ENCODE measurements around the gene MAIP1. TPM values are rescaled to one million over a fixed set of nuclear protein-coding genes. Genes with fewer than 3 reads are reported as not detected.

The MAIP1 gene
- total RNA-seq, 1 donor, result 26.8 TPM

DNA sequence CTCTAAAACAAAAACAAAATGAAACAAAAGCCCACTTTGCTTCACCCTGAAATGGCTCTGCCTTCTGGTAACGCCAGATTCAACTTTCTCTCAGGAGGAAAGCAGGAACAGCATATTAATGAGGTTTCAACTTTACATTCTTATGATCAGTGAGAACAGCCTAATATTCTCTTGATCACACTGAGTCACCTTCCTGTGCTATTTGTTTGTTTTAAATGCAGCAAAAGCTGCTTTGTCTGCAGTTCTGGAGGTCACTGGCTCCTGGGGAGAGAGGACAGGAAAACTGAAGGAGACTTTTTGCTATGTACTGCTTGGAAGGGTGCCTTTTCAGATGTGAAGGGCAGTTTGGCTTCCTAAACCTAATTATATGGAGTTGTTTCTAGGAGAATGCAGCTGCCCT is 48.1 kb downstream of the MAIP1 start:
- H4K20me1 ChIP-seq (ENCODE audit: insufficient read depth, low read length), result no peaks in the 10 kb centered on the region
- no peaks in the 10 kb centered on the region for H3K79me2 ChIP-seq (ENCODE audit: insufficient read depth, low read length)
- no peak overlapping the region for H2AFZ ChIP-seq (ENCODE audit: low read length)
- H3K4me2 ChIP-seq (ENCODE audit: insufficient read depth, low read length), result no peak overlapping the region
- H3K27ac ChIP-seq (ENCODE audit: low read depth, low read length), result no peak overlapping the region
- no peaks in the 10 kb centered on the region for H3K27me3 ChIP-seq (ENCODE audit: insufficient read depth, low read length)
- DNase-seq (ENCODE audit: insufficient read length, low spot score, missing footprints), result peak; percentile 61
- no peak overlapping the region for H3K4me3 ChIP-seq (ENCODE audit: insufficient read depth, low read length)
- H3K36me3 ChIP-seq (ENCODE audit: insufficient read depth, low read length), result no peaks in the 10 kb centered on the region
- TF ChIP-seq, protein P1, sequence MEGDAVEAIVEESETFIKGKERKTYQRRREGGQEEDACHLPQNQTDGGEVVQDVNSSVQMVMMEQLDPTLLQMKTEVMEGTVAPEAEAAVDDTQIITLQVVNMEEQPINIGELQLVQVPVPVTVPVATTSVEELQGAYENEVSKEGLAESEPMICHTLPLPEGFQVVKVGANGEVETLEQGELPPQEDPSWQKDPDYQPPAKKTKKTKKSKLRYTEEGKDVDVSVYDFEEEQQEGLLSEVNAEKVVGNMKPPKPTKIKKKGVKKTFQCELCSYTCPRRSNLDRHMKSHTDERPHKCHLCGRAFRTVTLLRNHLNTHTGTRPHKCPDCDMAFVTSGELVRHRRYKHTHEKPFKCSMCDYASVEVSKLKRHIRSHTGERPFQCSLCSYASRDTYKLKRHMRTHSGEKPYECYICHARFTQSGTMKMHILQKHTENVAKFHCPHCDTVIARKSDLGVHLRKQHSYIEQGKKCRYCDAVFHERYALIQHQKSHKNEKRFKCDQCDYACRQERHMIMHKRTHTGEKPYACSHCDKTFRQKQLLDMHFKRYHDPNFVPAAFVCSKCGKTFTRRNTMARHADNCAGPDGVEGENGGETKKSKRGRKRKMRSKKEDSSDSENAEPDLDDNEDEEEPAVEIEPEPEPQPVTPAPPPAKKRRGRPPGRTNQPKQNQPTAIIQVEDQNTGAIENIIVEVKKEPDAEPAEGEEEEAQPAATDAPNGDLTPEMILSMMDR (IDR thresholded peaks at IDR 0.05; ENCODE audit: extremely low read depth, low read depth, low read length), result no peak
- H3K9me3 ChIP-seq (ENCODE audit: low read depth, low read length), result no peaks in the 10 kb centered on the region
- no peaks in the 10 kb centered on the region for H3K4me1 ChIP-seq (ENCODE audit: insufficient read depth, low read length)

DNA sequence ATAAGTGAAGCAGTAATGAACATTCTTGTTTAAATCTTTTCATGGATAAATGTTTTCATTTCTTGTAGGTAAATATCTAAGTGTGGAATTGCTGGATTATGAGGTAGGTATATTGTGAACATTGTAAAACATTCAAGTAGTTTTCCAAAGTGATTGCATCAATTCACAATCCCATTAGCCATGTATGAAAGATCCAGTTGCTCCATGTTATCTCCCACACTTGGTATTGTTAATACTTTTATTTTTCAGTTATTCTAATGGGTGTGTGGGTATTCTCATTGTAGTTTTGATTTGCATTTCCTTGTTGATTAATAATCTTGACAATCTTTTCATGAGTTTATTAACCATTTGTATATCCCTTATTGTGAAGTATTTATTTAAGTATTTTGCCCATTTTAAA is 50.3 kb downstream of the MAIP1 start:
- H3K4me1 ChIP-seq (ENCODE audit: insufficient read depth, low read length), result no peaks in the 10 kb centered on the region
- H3K9me3 ChIP-seq (ENCODE audit: low read depth, low read length), result no peaks in the 10 kb centered on the region
- no peaks in the 10 kb centered on the region for H3K36me3 ChIP-seq (ENCODE audit: insufficient read depth, low read length)
- H3K79me2 ChIP-seq (ENCODE audit: insufficient read depth, low read length), result no peaks in the 10 kb centered on the region
- H3K4me2 ChIP-seq (ENCODE audit: insufficient read depth, low read length), result no peak overlapping the region
- TF ChIP-seq, protein P1 (IDR thresholded peaks at IDR 0.05; ENCODE audit: extremely low read depth, low read depth, low read length), result no peak
- H2AFZ ChIP-seq (ENCODE audit: low read length), result no peak overlapping the region
- no peak for DNase-seq (ENCODE audit: insufficient read length, low spot score, missing footprints)
- H4K20me1 ChIP-seq (ENCODE audit: insufficient read depth, low read length), result no peaks in the 10 kb centered on the region
- H3K4me3 ChIP-seq (ENCODE audit: insufficient read depth, low read length), result no peak overlapping the region
- no peak overlapping the region for H3K27ac ChIP-seq (ENCODE audit: low read depth, low read length)
- no peaks in the 10 kb centered on the region for H3K27me3 ChIP-seq (ENCODE audit: insufficient read depth, low read length)

DNA sequence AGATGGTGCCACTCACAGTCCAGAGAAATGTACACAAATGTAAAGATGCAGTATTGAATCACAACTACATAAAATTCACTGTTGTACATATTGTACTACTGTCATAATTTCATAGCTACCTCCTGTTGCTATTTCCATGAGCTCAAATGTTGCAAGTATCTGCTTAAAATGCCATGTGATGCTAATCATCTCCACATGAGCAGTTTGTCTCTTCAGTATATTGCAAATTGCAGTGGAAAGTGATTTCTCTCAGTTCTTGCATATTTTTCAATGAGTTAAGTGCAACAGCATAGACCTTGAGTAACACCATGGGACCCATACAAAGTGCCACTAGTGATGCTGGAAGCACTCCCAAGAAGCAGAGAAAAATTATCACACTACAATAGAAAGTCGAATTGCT is 51.9 kb downstream of the MAIP1 start:
- H3K36me3 ChIP-seq (ENCODE audit: insufficient read depth, low read length), result no peaks in the 10 kb centered on the region
- H3K27me3 ChIP-seq (ENCODE audit: insufficient read depth, low read length), result no peaks in the 10 kb centered on the region
- TF ChIP-seq, protein P1 (IDR thresholded peaks at IDR 0.05; ENCODE audit: extremely low read depth, low read depth, low read length), result no peak
- DNase-seq (ENCODE audit: insufficient read length, low spot score, missing footprints), result no peak
- no peak overlapping the region for H3K27ac ChIP-seq (ENCODE audit: low read depth, low read length)
- no peak overlapping the region for H3K4me2 ChIP-seq (ENCODE audit: insufficient read depth, low read length)
- no peaks in the 10 kb centered on the region for H4K20me1 ChIP-seq (ENCODE audit: insufficient read depth, low read length)
- H3K4me3 ChIP-seq (ENCODE audit: insufficient read depth, low read length), result no peak overlapping the region
- H3K9me3 ChIP-seq (ENCODE audit: low read depth, low read length), result no peaks in the 10 kb centered on the region
- no peaks in the 10 kb centered on the region for H3K79me2 ChIP-seq (ENCODE audit: insufficient read depth, low read length)
- no peaks in the 10 kb centered on the region for H3K4me1 ChIP-seq (ENCODE audit: insufficient read depth, low read length)
- no peak overlapping the region for H2AFZ ChIP-seq (ENCODE audit: low read length)

DNA sequence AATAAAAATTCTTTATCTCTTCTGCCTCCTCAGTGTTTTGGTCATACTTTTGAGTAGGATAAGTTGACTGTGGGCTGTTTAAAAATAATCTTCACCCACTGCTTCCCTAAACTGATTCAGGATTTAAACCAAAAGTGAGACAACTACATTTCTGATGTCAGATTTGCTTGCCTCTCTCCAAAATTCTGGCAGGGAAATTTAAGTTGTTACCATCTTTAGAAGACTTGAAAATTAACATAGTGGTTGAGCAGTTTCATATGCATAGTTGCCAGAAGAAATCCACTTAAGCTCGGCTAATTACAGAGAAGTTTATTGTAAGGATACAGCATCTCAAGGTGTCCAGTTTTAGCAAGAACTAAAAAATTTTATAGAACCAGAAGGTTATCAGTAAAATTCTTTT is 57.0 kb downstream of the MAIP1 start:
- H3K79me2 ChIP-seq (ENCODE audit: insufficient read depth, low read length), result no peaks in the 10 kb centered on the region
- H3K4me2 ChIP-seq (ENCODE audit: insufficient read depth, low read length), result no peak overlapping the region
- TF ChIP-seq, protein P1 (IDR thresholded peaks at IDR 0.05; ENCODE audit: extremely low read depth, low read depth, low read length), result no peak
- no peaks in the 10 kb centered on the region for H3K9me3 ChIP-seq (ENCODE audit: low read depth, low read length)
- no peak overlapping the region for H2AFZ ChIP-seq (ENCODE audit: low read length)
- no peaks in the 10 kb centered on the region for H3K36me3 ChIP-seq (ENCODE audit: insufficient read depth, low read length)
- no peak for DNase-seq (ENCODE audit: insufficient read length, low spot score, missing footprints)
- no peak overlapping the region for H3K4me3 ChIP-seq (ENCODE audit: insufficient read depth, low read length)
- no peaks in the 10 kb centered on the region for H3K4me1 ChIP-seq (ENCODE audit: insufficient read depth, low read length)
- H4K20me1 ChIP-seq (ENCODE audit: insufficient read depth, low read length), result no peaks in the 10 kb centered on the region
- no peak overlapping the region for H3K27ac ChIP-seq (ENCODE audit: low read depth, low read length)
- H3K27me3 ChIP-seq (ENCODE audit: insufficient read depth, low read length), result no peaks in the 10 kb centered on the region

Other genes with a start within 250 kb of the MAIP1 start
- 4.7 and 5.0 TPM in 2 replicates for gene FTCDNL1, start 104.4 kb upstream of the MAIP1 start, total RNA-seq
- gene C2orf69, start 44.3 kb upstream of the MAIP1 start, total RNA-seq, result 20.3 and 21.8 TPM in 2 replicates
- gene TYW5, start 91 bp upstream of the MAIP1 start, total RNA-seq, result 7.6 and 8.3 TPM in 2 replicates